Fibroblast of skin of left quadriceps (primary cell): Measurements from ENCODE around the gene DHRS3.

Experiments used
- DNase-seq, 2 experiments: peaks; one replicate each; pipeline ENCODE4 v3.0.0-alpha.2; 2013; ENCODE audit warnings: low read depth in 2 of 2

DHRS3 gene

GRCh38 chr1:12554521-12555305, 63.3 kb downstream of the DHRS3 start:
- DNase-seq = no peak

DNA sequence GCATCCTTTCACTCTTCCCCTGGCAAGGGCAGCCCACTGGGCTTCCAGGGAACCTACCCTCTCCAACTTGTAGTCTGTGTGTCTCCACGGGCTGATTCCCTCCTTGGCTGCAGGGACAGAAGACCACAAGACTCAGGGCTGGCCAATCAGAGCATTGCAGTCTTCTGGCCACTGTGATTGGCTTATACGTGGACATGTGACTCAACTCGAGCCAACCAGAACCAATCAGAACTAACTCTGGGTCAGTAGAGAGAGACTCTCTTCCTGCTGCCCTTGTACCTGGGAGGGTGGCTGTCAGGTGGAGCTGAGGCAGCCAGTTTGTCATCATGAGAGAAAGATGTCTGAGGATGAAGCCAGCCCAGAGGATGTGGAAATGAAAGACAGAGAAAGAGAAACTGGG, 64.0 kb downstream of the DHRS3 start:
- no peak for DNase-seq

DNA sequence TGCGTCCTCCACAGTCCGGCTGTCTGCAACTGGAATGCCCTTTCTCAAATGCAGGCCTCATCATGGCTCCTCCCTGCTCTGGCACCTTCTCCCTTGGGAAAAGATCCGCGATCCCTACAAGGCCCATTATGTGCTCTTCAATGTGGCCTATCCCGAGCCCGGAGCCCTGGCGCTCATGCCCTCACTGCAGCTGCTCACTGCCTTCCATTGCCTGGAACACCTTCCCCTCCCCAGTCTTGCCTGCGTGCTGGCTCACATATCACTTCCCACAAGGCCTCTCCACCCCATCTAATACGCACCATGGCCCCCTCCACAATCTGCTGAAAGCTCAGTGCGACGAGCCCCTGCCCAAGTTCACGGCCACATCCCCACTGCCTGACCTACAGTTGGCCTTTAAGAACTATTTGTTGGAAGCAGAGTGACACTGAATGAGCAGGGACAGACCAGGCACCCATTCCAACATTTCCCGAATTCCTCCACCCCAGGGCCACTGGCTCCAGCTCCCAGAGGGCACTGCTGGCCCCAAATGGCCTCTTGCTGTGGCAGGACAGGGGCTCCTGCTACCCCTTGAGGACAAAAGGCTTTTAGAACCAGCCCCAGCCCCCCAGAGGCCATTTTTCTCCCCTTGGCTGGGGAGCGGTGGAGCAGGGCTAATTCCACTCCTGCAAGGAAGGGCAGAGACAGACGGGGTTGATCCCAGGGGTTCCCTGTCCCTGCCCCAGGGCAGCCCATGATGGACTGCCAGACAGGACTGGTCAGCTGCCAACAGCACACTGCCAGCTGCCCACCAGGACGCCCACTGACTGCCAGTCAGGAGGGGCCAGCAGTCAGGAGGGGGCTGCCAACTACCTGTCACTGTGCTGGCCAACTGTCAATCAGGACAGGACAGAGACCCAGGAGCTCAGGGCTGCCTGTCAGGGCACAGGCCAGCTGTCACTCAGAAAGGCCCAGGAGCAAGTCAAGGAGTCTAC, 64.8 kb downstream of the DHRS3 start:
- DNase-seq = no peak

- DNase-seq = no peak
Observed at GRCh38 chr1:12552111-12552888, 65.7 kb downstream of the DHRS3 start.

DNA sequence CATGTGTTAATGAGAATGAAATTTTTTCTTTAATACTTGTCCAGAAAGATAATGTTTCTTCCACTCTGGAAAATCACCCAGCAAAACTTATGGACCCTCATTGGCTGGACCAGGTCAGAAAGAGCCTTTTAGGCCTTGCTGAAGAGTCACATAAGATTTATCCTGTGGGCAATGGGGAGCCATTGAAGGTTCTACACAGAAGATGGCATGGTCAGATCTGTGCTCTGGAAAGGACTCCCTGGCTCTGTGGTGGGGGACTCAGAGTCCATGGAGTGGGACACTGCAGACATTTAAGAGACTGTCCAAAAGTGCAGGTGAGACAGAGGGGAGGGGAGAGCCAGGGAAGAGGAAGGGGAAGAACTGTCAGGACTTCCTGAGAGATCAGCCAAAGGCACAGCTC, 66.4 kb downstream of the DHRS3 start:
- no peak for DNase-seq

GRCh38 chr1:12549460-12550349, 68.3 kb downstream of the DHRS3 start:
- peak; percentile 71 for DNase-seq

DNA sequence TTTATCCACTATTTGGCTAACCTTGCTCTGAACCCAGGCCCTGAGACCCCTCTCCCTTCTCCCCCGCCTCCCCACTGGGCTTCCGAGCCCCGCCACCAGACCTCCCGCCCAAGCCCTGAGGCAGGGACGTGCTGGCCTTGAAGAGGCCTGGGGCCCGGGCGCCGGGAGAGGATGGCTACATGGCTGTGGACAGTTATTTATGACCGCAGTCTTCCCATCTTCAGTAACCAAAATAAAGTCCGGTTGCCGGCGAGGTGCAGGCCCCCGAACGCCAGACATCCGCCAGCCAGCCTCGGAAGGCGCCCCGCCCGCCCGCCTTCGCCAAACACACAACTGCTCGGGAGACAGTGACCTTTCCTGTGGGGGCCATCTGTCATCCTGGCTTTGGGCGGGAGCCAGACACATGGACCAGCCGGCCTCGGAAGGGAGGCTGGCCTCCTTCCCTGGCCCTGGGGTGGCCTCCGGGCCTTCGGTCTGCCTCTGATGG, 69.0 kb downstream of the DHRS3 start:
- no peak for DNase-seq

GRCh38 chr1:12548279-12548972, 69.6 kb downstream of the DHRS3 start:
- no peak for DNase-seq

- no peak for DNase-seq
Observed at GRCh38 chr1:12547586-12548225, 70.3 kb downstream of the DHRS3 start.

DNA sequence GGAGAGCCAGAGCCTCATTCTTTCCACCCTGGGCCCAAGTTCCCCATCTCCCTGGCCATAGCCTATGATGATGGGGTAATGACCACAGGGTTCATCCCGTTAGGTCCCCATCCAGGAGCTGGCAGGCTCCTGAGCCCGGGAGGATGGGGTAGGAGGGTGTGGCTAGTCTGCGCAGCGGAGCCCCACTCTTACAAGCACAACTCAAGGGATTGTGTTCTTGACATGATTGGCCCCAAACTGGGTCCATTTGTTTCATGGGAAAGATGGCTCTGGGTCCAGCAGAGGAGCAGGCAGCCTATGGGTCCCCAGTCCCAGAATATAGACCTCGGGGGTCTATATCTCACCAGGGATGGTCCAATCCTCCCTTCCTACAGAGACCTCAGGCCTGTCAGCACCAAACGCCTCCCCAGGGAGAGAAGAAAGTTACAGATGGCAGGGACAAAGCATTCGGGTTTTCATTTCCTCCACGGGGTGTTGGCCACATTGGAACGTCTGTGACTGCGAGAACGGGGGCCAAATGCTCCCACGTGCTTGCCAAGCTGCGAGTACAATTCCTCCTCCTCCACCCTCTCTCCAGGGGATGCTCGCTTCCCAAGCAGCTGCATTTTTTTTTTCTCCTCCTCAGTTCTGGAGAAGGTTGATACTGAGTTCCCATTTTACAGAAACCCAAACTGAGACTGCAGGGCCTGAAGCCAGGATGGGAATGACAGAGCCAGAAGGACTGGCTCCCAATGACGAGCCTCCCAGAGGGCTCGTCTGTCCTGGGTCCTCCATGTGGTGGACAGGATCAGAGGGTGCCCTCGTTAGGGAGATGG, 71.0 kb downstream of the DHRS3 start:
- no peak for DNase-seq

GRCh38 chr1:12544992-12545391, 73.0 kb downstream of the DHRS3 start:
- DNase-seq = no peak

GRCh38 chr1:12544357-12544756, 73.7 kb downstream of the DHRS3 start:
- DNase-seq = no peak

DNA sequence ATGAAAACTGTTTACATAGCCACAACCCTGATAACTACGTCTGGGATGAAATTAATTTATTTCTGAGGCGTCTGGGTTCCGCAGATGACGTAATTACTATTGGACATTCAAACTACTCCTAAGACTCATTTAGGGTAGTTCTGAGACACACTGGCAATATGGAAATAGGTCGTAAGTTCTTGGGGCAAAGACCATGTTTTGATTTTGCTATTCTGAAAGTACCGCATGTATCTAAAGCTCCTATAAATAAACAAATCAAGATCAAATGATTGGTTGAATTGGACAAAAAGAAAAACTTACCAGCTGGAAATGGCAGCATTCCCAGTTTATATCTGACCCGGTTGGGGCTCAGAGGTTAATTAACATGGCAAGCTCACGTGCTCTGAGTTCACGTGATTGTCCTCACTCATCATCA, 74.3 kb downstream of the DHRS3 start:
- DNase-seq = no peak

DNA sequence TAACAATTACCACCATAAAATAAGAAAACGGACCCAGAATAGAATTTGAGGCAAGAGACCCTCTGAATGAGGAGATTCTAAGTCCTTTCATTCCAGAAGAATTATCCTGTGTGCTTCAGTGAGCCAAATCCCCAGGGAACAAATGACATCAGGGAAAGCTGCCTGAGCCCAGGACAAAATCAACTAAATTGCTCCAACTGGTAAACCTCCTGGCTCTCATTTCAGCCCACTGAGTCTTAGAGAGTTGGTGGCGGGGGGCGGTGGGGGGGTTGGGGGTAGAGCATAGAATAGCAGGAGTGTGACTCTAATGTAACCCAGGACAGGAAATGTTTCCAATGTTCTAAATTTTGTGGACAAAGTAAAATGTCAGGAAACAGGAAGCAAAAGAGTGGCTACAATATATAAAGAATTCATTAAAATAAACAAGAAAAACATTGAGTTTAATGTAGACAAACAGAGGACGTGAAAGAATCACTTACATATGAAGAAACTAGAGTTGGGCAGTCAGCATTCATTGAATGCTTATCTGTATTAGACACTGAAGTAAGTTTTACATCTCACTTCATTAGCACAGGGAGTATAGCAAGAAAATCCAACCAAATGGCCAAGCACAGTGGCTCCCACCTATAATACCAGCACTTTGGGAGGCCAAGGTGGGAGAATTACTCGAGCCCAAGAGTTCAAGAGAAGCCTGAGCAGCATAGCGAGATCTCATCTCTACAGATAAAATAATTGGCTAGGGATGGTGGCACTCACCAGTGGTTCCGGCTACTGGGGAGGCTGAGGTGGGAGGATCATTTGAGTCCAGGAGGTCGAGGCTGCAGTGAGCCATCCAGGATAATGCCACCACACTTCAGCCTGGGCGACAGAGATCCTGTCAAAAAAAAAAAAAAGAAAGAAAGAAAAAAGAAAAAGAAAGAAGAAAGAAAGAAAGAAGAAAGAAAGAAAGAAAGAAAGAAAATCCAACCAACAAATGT, 75.1 kb downstream of the DHRS3 start:
- DNase-seq = no peak

DNA sequence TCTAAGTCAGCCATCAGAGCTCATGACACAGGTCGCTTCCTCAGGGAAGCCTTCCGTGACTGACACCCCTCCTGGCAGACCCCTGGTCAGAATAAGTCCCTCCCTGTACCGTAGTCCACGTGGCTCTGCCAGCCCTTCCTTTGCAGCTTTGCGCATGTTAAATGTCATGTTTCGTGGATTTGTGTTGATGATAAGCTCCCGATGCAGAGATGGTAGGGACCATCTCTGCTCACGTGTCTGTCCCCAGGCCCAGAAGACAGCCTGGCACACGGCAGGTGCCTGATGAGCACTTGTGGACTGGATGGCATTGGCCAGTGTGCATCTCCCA, 75.9 kb downstream of the DHRS3 start:
- no peak for DNase-seq

GRCh38 chr1:12541274-12542137, 76.5 kb downstream of the DHRS3 start:
- DNase-seq = no peak
